ENCODE results near the gene NCOA4.
"Not testable (repeated sequence)": the region's sequence is repeated elsewhere in the genome, so short reads cannot be mapped to it uniquely, and the experiment has no call there.

The NCOA4 gene

GRCh38 chr10:46052057-46052790, 21.8 kb upstream of the NCOA4 start:
- no peak for DNase-seq

- no peak for DNase-seq
These were observed 20.7 kb upstream of the NCOA4 start for GRCh38 chr10:46050941-46051623.

GRCh38 chr10:46049497-46049831, 19.0 kb upstream of the NCOA4 start:
- DNase-seq, result not testable (repeated sequence)

- peak; percentile 0 for DNase-seq
These were observed 17.7 kb upstream of the NCOA4 start for GRCh38 chr10:46048152-46048551.

- no peak for DNase-seq
These were observed 15.8 kb upstream of the NCOA4 start, which contains the start of gene MSMB for GRCh38 chr10:46046261-46046660. MSMB (minus strand) TSS chr10:46046269; CDS start chr10:46046237, 32 bp downstream.

- DNase-seq, result no peak
These were observed 12.1 kb upstream of the NCOA4 start for GRCh38 chr10:46042527-46042926.

- DNase-seq, result no peak
These were observed 9.6 kb upstream of the NCOA4 start for GRCh38 chr10:46040004-46040403.

- DNase-seq, result no peak
These were observed 6.8 kb upstream of the NCOA4 start for GRCh38 chr10:46037107-46037825.

GRCh38 chr10:46035923-46036849, 5.8 kb upstream of the NCOA4 start:
- DNase-seq, result no peak

GRCh38 chr10:46033602-46034011, 3.2 kb upstream of the NCOA4 start:
- no peak for DNase-seq

GRCh38 chr10:46031648-46032532, 1.5 kb upstream of the NCOA4 start:
- DNase-seq, result no peak

- no peak for DNase-seq
These were observed 877 bp downstream of the NCOA4 start for GRCh38 chr10:46029461-46030030.

GRCh38 chr10:46028584-46029460, 1.6 kb downstream of the NCOA4 start:
- DNase-seq, result peak; percentile 2

- no peak for DNase-seq
These were observed 4.3 kb downstream of the NCOA4 start for GRCh38 chr10:46026106-46026505.

- no peak for DNase-seq
These were observed 5.0 kb downstream of the NCOA4 start for GRCh38 chr10:46025406-46025805.

GRCh38 chr10:46024948-46025347, 5.5 kb downstream of the NCOA4 start:
- DNase-seq, result no peak

- DNase-seq, result peak; percentile 18
These were observed 7.3 kb downstream of the NCOA4 start for GRCh38 chr10:46022978-46023702.

GRCh38 chr10:46020344-46020657, 10.1 kb downstream of the NCOA4 start:
- DNase-seq, result no peak

- DNase-seq, result no peak
These were observed 10.7 kb downstream of the NCOA4 start for GRCh38 chr10:46019569-46020343.

All from NCI-H1092 treated with DMSO at 0.1 percent for 48 hours (cell line).